Endometrial microvascular endothelial cells (primary cell): ENCODE data around the gene LMTK3. TPM values are rescaled to one million over a fixed set of nuclear protein-coding genes. Genes with fewer than 3 reads are reported as not detected.

Experiments used
- in situ Hi-C: cut with HindIII; loops from 2 replicates; pipeline ENCODE4 v1.10.0; 2017; ENCODE audit warnings: low sequenced_read_pairs, low pct_unique_long_range_greater_than_20kb; ENCODE audit errors: inconsistent ontology term
- total RNA-seq: library from RNA; depleted of rRNA; stranded (reverse); fragments of >200 nt; gene quantifications from one replicate; pipeline ENCODE4 v1.2.3, GENCODE V29; 2015; ENCODE audit errors: inconsistent ontology term

LMTK3 gene
- total RNA-seq, 1 donor from 2014 or later: not detected

- in situ Hi-C loops: loop anchor here (25.0 kb wide), 1 partner anchor 156 kb away; the partner anchor contains the start of genes FAM83E, RPL18, SPACA4 and SPHK2
These were observed 55.6 kb downstream of the LMTK3 start for GRCh38 chr19:48455908-48456562.

DNA sequence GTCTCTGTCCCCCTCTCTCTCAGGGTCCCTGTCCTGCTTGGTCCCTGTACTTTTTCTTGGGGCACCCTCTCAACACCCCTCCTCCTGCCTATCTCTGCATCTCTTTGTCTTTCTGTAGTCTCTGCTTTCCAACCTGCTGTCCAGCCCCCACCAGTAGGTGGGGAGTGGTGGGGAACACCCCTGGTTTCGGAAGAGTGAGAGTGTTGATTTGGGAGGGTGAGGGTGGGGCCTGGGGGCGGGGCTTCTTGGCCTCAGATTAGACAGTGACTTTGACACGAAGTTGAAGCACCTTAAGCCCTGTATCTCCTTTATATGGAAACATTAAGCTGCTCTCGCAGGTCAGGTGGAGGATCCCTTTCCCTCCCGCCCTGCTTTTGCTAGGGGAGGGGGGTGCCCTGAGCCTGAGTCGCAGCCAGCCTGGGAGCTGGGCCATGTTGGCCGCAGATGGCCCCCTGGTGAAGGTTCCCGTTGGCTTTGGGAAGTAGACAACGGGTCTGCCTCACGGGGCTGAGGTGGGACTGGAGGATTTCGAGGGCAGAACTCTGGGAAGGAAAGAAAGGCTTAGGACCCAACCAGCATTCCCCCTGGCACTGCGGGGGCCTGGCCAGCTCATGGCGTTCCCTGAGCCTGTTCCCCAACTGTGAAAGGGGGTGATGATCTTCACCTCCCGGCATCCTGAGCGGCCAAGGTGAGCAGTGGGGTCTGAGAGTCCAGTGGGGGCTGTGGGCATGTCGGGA lies 56.3 kb downstream of the LMTK3 start, which contains the start of gene KCNJ14:
Gene KCNJ14, plus strand, starts transcription at position 404 of the 737 bp plus-strand sequence. CDS start 6,151 bp downstream, outside the sequence.
- in situ Hi-C loops: loop anchor here (25.0 kb wide), 1 partner anchor 157 kb away; the partner anchor contains the start of genes FAM83E, RPL18, SPACA4 and SPHK2

DNA sequence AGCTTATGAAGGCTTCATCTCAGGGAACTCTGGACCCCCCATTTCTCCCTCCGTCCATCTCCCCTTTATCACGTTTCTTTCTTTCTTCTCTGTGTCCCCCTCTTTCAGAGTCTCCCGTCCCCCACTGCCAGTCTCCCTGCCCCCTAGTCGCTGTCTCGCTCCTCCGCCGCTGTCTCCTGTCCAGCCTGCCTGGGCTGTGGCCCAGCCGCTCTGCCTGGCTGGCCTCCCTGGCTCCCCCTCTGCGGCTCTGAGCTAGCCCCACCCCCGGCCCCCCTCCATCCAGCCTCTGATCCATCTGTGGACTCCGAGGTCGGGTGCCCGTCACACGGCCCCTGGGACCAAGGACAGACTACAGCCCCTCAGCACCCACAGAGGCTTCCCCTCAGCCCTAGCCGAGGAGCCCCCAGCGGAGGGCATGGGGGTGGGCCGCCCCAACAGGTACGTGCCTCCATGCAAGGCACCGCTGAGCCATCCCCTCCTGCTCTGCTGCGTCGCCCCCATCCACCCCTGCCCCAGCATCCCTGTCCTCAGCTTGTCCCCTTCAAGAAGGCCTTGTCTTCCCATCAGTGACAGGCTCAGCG lies 57.4 kb downstream of the LMTK3 start:
- in situ Hi-C loops: loop anchor here (25.0 kb wide), 1 partner anchor 158 kb away; the partner anchor contains the start of genes FAM83E, RPL18, SPACA4 and SPHK2

GRCh38 chr19:48452289-48453190 lies 59.1 kb downstream of the LMTK3 start:
- in situ Hi-C loops: loop anchor here (25.0 kb wide), 1 partner anchor 160 kb away; the partner anchor contains the start of genes FAM83E, RPL18, SPACA4 and SPHK2

DNA sequence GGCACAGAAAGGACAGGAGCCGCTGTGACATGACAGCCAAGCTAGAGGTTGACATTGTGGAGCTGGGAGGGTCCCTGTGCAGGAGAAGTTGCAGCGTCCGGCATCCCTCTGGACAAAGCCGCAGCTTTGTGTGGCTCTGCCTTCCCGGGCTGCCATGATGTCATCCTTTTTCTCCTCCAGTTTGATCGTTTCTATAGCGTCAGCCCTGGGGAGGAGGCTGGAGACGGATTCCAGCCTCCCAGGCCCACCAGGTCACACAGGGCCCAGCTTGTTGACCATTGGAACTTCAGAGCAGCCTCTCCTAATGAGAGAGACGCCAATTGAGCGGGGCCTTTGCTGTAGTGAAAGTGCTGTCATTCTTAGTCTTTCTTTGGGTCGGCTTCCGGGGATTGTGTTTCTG lies 60.0 kb downstream of the LMTK3 start:
- in situ Hi-C loops: loop anchor here (25.0 kb wide), 1 partner anchor 161 kb away; the partner anchor contains the start of genes FAM83E, RPL18, SPACA4 and SPHK2

- in situ Hi-C loops: loop anchor here (25.0 kb wide), 1 partner anchor 161 kb away; the partner anchor contains the start of genes FAM83E, RPL18, SPACA4 and SPHK2
These were observed 60.8 kb downstream of the LMTK3 start for GRCh38 chr19:48450863-48451262.

- in situ Hi-C loops: loop anchor here (25.0 kb wide), 1 partner anchor 162 kb away; the partner anchor contains the start of genes FAM83E, RPL18, SPACA4 and SPHK2
These were observed 61.2 kb downstream of the LMTK3 start for GRCh38 chr19:48450441-48450840.

- in situ Hi-C loops: no loop called here
These were observed 63.1 kb downstream of the LMTK3 start for GRCh38 chr19:48448563-48448962.

DNA sequence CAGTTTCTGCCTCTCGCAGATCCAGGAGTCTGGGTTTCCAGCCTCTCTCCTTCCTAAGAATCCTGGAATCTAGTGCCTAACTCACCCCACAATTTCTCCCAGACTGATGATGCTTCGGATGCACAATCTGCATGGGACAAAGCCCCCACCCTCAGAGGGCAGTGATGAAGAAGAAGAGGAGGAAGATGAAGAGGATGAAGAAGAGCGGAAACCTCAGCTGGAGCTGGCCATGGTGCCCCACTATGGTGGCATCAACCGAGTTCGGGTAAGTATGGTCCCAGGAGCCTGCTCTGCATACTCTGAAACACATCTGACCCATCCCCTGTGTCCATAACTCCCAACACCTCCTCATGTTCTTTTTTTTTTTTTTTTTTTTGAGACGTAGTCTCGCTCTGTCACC lies 65.1 kb downstream of the LMTK3 start:
- in situ Hi-C loops: no loop called here

DNA sequence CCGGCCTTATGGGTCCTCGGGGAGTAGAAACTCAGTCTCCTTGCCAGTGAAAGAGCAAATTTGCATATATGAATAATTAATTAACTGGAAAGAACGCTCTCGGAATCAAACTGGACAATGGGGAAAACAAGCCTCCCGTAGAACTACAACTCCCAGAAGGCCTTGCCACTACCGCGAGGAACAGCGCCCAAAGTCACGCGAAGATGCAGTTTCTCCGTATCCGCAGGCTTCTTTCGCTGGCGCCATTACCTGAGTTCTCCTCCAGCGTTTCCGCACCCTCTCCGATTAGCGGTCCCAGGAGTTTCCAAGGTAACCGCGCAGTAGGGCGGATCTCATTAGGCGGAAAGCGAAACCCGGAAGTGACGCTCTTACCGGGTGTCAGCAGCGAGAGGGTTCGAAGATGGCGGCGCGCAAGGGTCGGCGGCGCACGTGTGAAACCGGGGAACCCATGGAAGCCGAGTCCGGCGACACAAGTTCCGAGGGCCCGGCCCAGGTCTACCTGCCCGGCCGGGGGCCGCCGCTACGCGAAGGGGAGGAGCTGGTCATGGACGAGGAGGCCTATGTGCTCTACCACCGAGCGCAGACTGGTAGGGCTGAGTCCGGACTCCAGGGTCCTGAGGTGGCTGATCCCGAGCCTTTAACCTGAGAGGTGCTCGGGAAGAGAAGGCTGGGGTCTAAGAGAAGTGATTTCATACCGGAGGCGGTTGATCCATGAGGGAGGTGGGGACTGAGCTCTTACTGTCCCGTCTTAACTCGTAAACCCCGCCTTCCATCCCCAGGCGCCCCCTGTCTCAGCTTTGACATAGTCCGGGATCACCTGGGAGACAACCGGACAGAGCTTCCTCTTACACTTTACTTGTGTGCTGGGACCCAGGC lies 65.8 kb downstream of the LMTK3 start, which contains the start of gene GRWD1:
Gene GRWD1, plus strand, starts transcription at position 378 of the 876 bp plus-strand sequence. Its CDS starts 23 bp downstream, at position 401.
- in situ Hi-C loops: no loop called here

DNA sequence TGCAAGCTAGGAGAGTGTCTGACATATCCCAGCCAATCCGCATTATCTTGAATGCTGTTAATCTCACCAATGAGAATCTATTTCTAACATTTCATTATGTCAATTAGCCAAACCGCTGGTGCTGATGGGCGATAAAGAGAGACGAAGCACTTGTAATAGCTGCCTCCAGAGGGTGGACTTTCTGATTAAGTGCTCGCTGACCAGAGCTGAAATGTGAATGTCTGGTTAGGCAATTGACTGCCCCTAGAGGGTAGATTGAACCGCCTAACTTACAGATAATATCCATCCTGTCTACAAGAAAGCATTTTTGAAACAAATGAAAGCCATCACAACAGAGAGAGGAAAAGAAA lies 66.4 kb downstream of the LMTK3 start:
- in situ Hi-C loops: no loop called here

GRCh38 chr19:48444936-48445200 lies 66.8 kb downstream of the LMTK3 start:
- in situ Hi-C loops: no loop called here

GRCh38 chr19:48444129-48444935 lies 67.3 kb downstream of the LMTK3 start:
- in situ Hi-C loops: no loop called here

- in situ Hi-C loops: no loop called here
These were observed 67.9 kb downstream of the LMTK3 start for GRCh38 chr19:48443731-48444128.

GRCh38 chr19:48443256-48443655 lies 68.4 kb downstream of the LMTK3 start:
- in situ Hi-C loops: no loop called here

GRCh38 chr19:48442116-48443035 lies 69.3 kb downstream of the LMTK3 start:
- in situ Hi-C loops: no loop called here
